GM12878 (cell line): ENCODE data around the gene C16orf90.

Experiments
- MTA2 ChIP-seq: fragments of 450-650 bp; IDR thresholded peaks from 2 replicates; pipeline ENCODE4 v1.6.1; 2016; ENCODE audit warnings: low read depth, mild to moderate bottlenecking, moderate library complexity
- SREBF2 ChIP-seq: IDR thresholded peaks from 2 replicates; pipeline ENCODE4 v1.6.1; 2012; ENCODE audit warnings: mild to moderate bottlenecking, low read length
- TF ChIP-seq, protein P1 (sequence below): fragments of 450-650 bp; formaldehyde crosslinking; IDR thresholded peaks from 2 replicates; pipeline ENCODE4 v1.5.0; 2022; ENCODE audit warnings: mild to moderate bottlenecking, missing genetic modification characterization
- TF ChIP-seq, protein P2 (sequence below), 3 experiments: IDR thresholded peaks in 2 of 3; conservative IDR thresholded peaks in 1 of 3; 2 replicates each; pipeline ENCODE4 v1.5.1; 2011; ENCODE audit warnings: low read depth in 3 of 3, low read length in 3 of 3, mild to moderate bottlenecking in 3 of 3, control low read depth in 2 of 3, moderate library complexity in 2 of 3, inconsistent platforms in 1 of 3, mixed read lengths in 1 of 3; ENCODE audit not compliant: control insufficient read depth in 2 of 3, insufficient read depth in 1 of 3; ENCODE audit errors: extremely low read depth in 1 of 3

DNA sequence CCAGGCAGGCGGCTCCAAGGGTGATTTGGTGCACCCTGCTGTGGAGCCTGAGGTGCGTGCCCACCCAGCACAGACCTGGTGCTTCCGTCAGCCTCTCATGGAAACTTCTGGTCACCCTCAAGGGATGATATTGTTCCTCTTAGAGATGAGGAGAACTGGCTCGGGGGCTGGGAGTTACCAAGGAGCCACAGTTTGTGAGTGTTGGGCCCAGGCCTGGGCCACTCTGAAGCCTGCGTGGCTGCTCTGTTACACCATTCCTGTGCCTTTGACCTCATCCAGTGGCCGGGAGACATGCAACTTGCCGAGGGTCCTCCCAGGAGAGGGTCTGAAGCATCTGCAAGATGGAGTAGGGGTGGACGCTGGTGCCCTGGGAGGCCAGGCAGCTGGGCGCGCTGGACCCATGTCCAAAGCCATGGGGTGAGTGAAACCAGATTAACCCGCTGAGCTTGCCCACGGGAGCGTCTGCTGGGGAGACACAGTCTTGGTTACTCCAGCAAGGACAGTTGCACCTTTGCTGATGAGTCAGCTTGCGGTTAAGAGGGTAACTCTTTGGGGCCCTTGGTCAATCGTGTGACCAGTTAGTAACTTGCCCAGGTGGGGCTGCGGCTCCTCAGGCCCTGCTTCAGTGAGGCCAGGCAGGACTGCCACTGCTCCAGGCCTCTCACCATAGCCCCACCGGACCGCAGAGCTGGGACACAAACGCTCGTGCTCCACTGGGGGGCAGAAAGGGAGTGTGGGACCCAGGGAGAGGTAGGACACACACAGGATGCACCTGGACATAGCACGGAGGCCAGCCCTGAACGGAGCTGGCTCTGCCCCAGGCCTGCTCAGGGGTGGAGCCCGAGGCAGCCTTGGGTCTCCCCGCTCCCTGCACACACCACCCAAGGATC is 7.5 kb downstream of the C16orf90 start:
- TF ChIP-seq, protein P1, sequence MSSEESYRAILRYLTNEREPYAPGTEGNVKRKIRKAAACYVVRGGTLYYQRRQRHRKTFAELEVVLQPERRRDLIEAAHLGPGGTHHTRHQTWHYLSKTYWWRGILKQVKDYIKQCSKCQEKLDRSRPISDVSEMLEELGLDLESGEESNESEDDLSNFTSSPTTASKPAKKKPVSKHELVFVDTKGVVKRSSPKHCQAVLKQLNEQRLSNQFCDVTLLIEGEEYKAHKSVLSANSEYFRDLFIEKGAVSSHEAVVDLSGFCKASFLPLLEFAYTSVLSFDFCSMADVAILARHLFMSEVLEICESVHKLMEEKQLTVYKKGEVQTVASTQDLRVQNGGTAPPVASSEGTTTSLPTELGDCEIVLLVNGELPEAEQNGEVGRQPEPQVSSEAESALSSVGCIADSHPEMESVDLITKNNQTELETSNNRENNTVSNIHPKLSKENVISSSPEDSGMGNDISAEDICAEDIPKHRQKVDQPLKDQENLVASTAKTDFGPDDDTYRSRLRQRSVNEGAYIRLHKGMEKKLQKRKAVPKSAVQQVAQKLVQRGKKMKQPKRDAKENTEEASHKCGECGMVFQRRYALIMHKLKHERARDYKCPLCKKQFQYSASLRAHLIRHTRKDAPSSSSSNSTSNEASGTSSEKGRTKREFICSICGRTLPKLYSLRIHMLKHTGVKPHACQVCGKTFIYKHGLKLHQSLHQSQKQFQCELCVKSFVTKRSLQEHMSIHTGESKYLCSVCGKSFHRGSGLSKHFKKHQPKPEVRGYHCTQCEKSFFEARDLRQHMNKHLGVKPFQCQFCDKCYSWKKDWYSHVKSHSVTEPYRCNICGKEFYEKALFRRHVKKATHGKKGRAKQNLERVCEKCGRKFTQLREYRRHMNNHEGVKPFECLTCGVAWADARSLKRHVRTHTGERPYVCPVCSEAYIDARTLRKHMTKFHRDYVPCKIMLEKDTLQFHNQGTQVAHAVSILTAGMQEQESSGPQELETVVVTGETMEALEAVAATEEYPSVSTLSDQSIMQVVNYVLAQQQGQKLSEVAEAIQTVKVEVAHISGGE (CRISPR knock-in tag), result no peak
- TF ChIP-seq MTA2 (no peak), SREBF2 (no peak)
- TF ChIP-seq, protein P2, sequence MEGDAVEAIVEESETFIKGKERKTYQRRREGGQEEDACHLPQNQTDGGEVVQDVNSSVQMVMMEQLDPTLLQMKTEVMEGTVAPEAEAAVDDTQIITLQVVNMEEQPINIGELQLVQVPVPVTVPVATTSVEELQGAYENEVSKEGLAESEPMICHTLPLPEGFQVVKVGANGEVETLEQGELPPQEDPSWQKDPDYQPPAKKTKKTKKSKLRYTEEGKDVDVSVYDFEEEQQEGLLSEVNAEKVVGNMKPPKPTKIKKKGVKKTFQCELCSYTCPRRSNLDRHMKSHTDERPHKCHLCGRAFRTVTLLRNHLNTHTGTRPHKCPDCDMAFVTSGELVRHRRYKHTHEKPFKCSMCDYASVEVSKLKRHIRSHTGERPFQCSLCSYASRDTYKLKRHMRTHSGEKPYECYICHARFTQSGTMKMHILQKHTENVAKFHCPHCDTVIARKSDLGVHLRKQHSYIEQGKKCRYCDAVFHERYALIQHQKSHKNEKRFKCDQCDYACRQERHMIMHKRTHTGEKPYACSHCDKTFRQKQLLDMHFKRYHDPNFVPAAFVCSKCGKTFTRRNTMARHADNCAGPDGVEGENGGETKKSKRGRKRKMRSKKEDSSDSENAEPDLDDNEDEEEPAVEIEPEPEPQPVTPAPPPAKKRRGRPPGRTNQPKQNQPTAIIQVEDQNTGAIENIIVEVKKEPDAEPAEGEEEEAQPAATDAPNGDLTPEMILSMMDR (IDR thresholded peaks at IDR 0.05 in 2 of 3, conservative IDR thresholded peaks at IDR 0.05 in 1 of 3; ENCODE audit: control insufficient read depth in 2 of 3, extremely low read depth in 1 of 3, insufficient read depth in 1 of 3, low read depth in 3 of 3, low read length in 3 of 3), result no peak
